ENCODE results near the gene OOSP2.
"Not testable (repeated sequence)": the region's sequence is repeated elsewhere in the genome, so short reads cannot be mapped to it uniquely, and the experiment has no call there.

Gene OOSP2, protein sequence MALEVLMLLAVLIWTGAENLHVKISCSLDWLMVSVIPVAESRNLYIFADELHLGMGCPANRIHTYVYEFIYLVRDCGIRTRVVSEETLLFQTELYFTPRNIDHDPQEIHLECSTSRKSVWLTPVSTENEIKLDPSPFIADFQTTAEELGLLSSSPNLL

DNA sequence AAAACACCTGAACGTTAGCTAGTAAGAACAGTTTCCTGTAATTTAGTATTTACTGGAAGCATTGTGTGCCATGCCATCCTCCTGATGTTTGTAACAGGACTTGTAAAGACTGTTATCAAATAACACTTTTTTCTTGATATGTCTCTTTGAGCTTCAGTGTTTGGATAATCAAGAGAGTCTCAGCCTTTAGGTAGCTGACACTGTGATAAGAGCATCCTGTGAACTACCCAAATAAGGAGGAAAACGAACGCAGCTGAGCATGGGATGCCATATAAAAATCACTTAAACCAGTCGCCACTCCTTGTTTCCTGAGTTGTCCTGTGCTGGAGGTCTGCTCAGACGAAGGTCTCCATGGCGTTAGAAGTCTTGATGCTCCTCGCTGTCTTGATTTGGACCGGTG lies at the start of gene OOSP2:
OOSP2 (plus strand) TSS at position 301 of the 400 bp plus-strand sequence; CDS start at position 352, 51 bp downstream.
- no peak for DNase-seq (ENCODE audit: low read depth in 4 of 4, low spot score in 1 of 4)

DNA sequence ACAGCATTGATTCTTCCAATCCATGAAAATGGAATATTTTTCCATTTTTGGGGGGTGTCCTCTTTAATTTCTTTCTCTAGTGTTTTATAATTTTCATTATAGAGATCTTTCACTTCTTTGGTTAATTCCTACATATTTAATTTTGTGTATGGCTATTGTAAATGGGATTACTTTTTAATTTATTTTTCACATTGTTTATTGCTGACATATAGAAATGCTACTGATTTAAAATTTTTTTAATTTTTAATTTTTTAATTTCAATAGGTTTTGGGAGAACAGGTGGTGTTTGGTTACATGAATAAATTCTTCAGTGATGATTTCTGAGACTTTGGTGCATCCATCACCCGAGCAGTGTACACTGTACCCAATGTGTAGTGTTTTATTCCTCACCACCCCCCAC lies 49.8 kb upstream of the OOSP2 start:
- DNase-seq (ENCODE audit: low read depth in 4 of 4, low spot score in 1 of 4), result no peak

- DNase-seq (ENCODE audit: low read depth in 4 of 4, low spot score in 1 of 4), result no peak
Measured at GRCh38 chr11:59992425-59992824, 47.8 kb upstream of the OOSP2 start.

- DNase-seq (ENCODE audit: low read depth in 4 of 4, low spot score in 1 of 4), result no peak
Measured at GRCh38 chr11:59997800-59998199, 42.4 kb upstream of the OOSP2 start.

- DNase-seq (ENCODE audit: low read depth in 4 of 4, low spot score in 1 of 4), result no peak
Measured at GRCh38 chr11:59999691-60000090, 40.5 kb upstream of the OOSP2 start.

DNA sequence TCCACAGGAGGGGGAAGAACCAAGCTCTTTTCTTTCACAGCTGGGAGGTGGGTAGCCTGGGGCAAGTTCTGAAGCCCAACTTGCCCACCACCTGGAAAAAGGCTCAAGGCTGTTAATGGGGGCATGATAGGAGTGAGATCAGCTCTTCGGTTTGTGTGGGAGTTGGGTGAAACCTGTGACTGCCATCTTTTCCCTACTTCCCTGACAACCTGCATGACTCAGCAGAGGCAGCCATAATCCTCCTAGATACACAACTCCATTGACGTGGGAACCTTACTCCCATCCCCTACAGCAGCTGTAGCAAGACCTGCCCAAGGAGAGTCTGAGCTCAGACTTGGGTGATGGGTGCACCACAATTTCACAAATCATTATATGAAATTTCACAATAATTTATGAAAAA lies 36.5 kb upstream of the OOSP2 start:
- no peak for DNase-seq (ENCODE audit: low read depth in 4 of 4, low spot score in 1 of 4)

DNA sequence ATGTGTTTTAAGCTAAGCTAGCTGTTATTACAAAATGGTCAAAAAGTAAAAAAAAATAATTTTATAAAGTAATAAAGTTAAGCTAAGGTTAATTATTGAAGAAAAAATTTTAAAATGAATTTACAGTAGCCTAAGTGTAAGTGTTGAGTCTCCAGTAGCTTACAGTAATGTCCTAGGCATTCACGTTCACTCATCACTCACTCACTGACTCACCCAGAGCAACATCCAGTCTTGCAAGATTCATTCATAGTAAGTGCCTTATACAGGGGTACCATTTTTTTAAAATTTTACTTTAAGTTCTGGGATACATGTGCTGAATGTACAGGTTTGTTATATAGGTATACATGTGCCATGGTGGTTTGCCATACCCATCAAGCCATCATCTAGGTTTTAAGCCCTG lies 34.8 kb upstream of the OOSP2 start:
- DNase-seq (ENCODE audit: low read depth in 4 of 4, low spot score in 1 of 4), result no peak

GRCh38 chr11:60016881-60017280 lies 23.3 kb upstream of the OOSP2 start, which contains the start of gene OOSP4B:
Gene OOSP4B, plus strand, starts transcription at chr11:60017181.
- DNase-seq (ENCODE audit: low read depth in 4 of 4, low spot score in 1 of 4), result no peak

GRCh38 chr11:60018058-60018457 lies 22.2 kb upstream of the OOSP2 start:
- no peak for DNase-seq (ENCODE audit: low read depth in 4 of 4, low spot score in 1 of 4)

DNA sequence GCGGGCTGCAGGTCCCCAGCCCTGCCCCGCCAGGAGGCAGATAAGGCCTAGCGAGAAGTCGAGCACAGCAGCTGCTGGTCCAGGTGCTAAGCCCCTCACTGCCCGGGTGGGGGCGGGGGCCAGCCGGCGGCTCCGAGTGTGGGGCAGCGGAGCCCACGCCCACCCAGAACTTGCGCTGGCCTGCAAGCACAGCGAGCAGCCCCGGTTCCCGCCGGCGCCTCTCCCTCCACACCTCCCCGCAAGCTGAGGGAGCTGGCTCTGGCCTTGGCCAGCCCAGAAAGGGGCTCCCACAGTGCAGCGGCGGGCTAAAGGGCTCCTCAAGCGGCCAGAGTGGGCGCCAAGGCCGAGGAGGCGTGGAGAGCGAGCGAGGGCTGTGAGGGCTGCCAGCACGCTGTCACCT lies 19.8 kb upstream of the OOSP2 start:
- not testable (repeated sequence) for DNase-seq (ENCODE audit: low read depth in 4 of 4, low spot score in 1 of 4)

DNA sequence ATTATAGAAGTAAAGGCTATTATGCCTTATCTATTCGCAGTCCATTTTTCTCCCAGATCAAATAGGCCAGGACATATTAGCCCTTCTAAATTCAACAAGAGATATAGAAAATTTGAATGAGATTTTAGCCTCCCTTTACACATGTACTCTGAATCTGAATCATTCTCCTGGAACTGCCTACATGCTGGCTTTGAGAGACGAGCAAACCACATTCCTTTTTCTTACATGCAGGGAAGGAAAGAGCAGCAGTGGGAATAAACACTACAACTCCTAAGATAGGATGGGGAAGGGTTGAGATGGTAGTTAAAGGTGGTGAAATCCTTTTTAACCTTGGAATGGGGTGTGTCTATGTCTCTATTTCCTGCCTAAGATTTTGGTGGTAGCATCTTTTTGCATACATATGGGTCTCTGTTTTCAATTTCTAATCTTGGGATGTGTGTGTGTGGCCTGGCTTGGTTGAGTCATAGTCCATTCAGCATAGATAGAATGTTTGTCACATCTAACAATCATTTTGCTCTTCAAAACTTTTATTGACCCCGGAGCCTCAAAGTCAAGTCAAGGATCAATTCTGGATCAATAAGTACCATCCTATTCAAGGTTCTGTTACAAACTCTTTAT lies 11.1 kb upstream of the OOSP2 start:
- DNase-seq (ENCODE audit: low read depth in 4 of 4, low spot score in 1 of 4), result no peak

GRCh38 chr11:60050422-60050821 lies 10.2 kb downstream of the OOSP2 start:
- not testable (repeated sequence) for DNase-seq (ENCODE audit: low read depth in 4 of 4, low spot score in 1 of 4)

- not testable (repeated sequence) for DNase-seq (ENCODE audit: low read depth in 4 of 4, low spot score in 1 of 4)
Measured at GRCh38 chr11:60050839-60051238, 10.6 kb downstream of the OOSP2 start.

DNA sequence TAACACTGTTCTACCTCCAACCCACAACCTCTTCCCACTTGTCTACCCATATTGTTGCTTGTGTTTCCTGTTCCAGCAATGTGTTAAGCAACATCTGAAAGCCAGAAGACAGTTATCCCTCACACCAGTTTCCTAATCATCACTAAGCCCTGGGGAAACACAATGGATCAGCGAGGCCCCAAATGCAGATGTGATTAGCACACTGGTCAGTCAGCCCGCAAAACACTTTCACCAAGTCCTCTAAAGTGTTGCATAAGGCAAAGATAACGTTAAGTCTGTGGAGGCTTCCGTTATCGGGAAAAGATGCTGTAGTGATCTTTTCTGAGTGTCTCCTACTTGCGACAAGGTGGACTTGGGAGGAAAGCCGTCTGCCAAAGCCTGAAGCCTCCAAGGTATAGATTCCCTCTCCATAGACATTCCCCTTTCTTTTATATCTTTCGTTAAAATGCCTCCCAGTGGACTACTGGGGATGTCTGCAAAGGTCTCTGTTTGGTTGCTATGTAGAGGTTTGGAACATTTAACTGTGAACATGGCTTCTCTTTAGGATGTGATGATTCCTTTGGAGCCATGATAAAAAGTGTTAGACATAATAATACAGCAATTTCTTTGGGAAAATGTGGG lies 16.2 kb downstream of the OOSP2 start, which contains the start of gene MS4A3:
MS4A3 (plus strand) TSS at position 317 of the 621 bp plus-strand sequence. CDS start 4,496 bp downstream, outside the sequence.
- no peak for DNase-seq (ENCODE audit: low read depth in 4 of 4, low spot score in 1 of 4)

GRCh38 chr11:60059052-60059451 lies 18.8 kb downstream of the OOSP2 start:
- no peak for DNase-seq (ENCODE audit: low read depth in 4 of 4, low spot score in 1 of 4)

GRCh38 chr11:60059521-60060240 lies 19.5 kb downstream of the OOSP2 start:
- DNase-seq (ENCODE audit: low read depth in 4 of 4, low spot score in 1 of 4), result no peak

GRCh38 chr11:60064111-60064510 lies 23.9 kb downstream of the OOSP2 start:
- no peak for DNase-seq (ENCODE audit: low read depth in 4 of 4, low spot score in 1 of 4)

DNA sequence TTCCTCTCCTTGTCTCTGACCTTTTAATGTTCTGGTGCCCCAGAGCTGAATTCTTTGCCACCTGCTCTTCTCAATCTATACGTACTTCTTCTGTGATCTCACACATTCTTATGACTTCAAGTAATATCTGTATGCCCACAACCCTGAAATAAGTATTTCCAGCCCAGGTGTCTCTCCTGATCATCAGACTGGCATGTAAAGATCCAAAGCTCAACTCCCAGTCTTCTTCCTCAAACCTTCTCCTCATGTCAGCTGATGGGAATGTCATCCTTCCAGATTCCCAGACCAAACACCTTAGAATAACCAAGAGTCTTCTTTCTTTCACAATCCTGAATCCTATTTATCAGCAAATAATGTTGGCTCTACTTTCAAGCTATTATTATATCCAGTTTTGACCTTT lies 25.6 kb downstream of the OOSP2 start:
- DNase-seq (ENCODE audit: low read depth in 4 of 4, low spot score in 1 of 4), result no peak

DNA sequence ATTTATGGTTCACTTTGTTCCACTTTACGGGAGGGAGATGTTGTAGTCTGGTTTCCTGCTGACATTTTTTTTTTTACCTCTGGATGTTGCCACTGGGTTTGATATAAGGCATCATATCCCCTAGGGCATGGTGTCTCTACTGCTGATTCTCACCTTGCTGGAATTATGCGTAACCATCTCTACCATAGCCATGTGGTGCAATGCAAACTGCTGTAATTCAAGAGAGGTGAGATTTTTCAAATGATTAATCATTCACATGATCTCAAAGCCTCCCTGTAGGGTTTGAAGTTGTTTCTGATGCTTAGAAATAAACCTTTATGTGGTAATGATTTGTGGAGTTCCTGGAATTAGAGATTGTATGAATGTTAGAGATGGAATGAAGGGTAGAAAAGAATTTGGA lies 29.2 kb downstream of the OOSP2 start:
- DNase-seq (ENCODE audit: low read depth in 4 of 4, low spot score in 1 of 4), result no peak

DNA sequence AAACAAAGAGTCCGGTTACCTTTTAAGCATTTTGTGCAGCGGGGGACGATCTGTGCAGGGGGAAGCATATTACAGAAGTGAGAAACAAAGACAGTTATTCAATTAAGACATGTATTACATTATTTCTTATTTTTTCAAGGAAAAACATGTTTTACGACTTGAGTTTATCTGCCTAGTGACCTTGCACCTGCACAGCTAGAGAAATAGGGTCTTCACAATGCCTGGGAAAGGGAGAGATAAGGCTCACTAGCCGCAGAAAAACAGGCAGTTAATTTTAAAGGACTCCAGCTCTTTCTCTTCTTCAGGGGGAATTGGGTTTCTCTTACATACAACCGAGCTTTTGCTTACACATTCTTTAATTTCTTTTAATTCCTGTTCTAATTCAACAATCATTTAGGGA lies 31.4 kb downstream of the OOSP2 start:
- not testable (repeated sequence) for DNase-seq (ENCODE audit: low read depth in 4 of 4, low spot score in 1 of 4)

DNA sequence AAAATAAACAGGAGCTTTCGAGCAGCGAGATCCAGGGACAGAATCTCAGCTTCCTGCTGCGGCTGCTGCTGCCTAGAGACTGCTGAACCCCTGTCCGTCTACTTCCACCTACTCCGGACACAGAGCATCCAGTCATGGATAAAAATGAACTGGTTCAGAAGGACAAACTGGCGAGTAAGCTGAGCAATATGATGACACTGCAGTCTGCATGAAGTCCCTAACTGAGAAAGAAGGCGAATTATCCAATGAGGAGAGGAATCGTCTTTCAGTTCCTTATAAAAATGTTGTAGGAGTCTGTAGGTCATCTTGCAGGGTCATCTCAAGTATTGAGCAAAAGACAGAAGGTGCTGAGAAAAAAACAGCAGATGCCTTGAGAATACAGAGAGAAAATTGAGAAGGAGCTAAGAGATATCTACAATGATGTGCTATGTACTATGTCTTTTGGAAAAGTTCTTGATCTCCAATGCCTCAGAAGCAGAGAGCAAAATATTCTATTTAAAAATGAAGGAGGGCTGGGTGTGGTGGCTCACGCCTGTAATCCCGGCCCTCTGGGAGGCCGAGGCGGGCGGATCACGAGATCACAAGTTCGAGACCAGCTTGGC lies 37.1 kb downstream of the OOSP2 start:
- DNase-seq (ENCODE audit: low read depth in 4 of 4, low spot score in 1 of 4), result no peak
